HS-5 (cell line): Measurements from ENCODE around the gene TEX51.

ENCODE experiments used
- DNase-seq: peaks from one replicate; pipeline ENCODE4 v3.0.0-alpha.2; 2012; ENCODE audit warnings: low read depth

The TEX51 gene

GRCh38 chr2:126879348-126880298 lies 19.1 kb upstream of the TEX51 start:
- DNase-seq, result no peak

- DNase-seq, result no peak
Observed at GRCh38 chr2:126880324-126880723, 18.4 kb upstream of the TEX51 start.

- DNase-seq, result no peak
Observed at GRCh38 chr2:126880817-126881216, 17.9 kb upstream of the TEX51 start.

GRCh38 chr2:126881591-126881990 lies 17.1 kb upstream of the TEX51 start:
- no peak for DNase-seq

- no peak for DNase-seq
Observed at GRCh38 chr2:126882181-126882580, 16.5 kb upstream of the TEX51 start.

- DNase-seq, result no peak
Observed at GRCh38 chr2:126882736-126883665, 15.7 kb upstream of the TEX51 start.

- no peak for DNase-seq
Observed at GRCh38 chr2:126883666-126884040, 15.0 kb upstream of the TEX51 start.

GRCh38 chr2:126884861-126885750 lies 13.6 kb upstream of the TEX51 start:
- DNase-seq, result no peak

- DNase-seq, result no peak
Observed at GRCh38 chr2:126885751-126886210, 12.9 kb upstream of the TEX51 start.

GRCh38 chr2:126886211-126886915 lies 12.3 kb upstream of the TEX51 start:
- DNase-seq, result no peak

GRCh38 chr2:126886916-126887280 lies 11.8 kb upstream of the TEX51 start:
- no peak for DNase-seq

- DNase-seq, result no peak
Observed at GRCh38 chr2:126887506-126887905, 11.2 kb upstream of the TEX51 start.

GRCh38 chr2:126888046-126888445 lies 10.6 kb upstream of the TEX51 start:
- no peak for DNase-seq

GRCh38 chr2:126889071-126889470 lies 9.6 kb upstream of the TEX51 start:
- DNase-seq, result no peak

- DNase-seq, result no peak
Observed at GRCh38 chr2:126889496-126890135, 9.1 kb upstream of the TEX51 start.

- DNase-seq, result no peak
Observed at GRCh38 chr2:126890136-126890510, 8.6 kb upstream of the TEX51 start.

- no peak for DNase-seq
Observed at GRCh38 chr2:126890551-126891450, 7.9 kb upstream of the TEX51 start.

- DNase-seq, result no peak
Observed at GRCh38 chr2:126891681-126892500, 6.8 kb upstream of the TEX51 start.

- DNase-seq, result no peak
Observed at GRCh38 chr2:126893153-126893552, 5.5 kb upstream of the TEX51 start.
